22Rv1 (cell line): Measurements from ENCODE around the gene GCM1.
"Not testable (repeated sequence)": the region's sequence is repeated elsewhere in the genome, so short reads cannot be mapped to it uniquely, and the experiment has no call there.

ENCODE experiments used
- H3K27ac ChIP-seq: fragments of 450-650 bp; 2 replicates; pipeline ENCODE4 v1.5.1; 2017
- CTCF ChIP-seq: fragments of 450-650 bp; IDR thresholded peaks from 2 replicates; pipeline ENCODE4 v1.5.1; 2017; ENCODE audit warnings: mild to moderate bottlenecking
- ZFX ChIP-seq: fragments of 450-650 bp; IDR thresholded peaks from 2 replicates; pipeline ENCODE4 v1.6.1; 2017; ENCODE audit warnings: antibody characterized with exemption, borderline replicate concordance

Gene GCM1

GRCh38 chr6:53165293-53165692 is 16.7 kb upstream of the GCM1 start:
- no peak overlapping the region for H3K27ac ChIP-seq

DNA sequence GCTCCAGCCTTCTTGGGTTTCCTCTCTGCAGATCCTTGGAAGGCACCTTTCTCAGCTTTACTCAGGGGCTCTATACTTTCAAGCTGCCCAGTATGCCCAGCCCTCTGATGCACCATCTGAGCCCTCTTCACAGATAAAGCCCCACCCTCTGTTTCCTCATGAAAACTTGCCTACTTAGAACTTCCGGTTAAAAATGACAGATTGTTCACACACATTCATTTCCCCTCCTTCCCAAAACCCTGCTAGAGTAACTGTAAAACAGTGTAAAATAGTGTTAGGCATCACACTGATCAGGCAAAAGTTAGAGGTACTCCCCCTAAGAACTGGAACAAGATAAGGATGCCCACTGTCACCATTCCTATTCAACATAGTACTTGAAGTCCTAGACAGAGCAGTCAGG is 14.0 kb upstream of the GCM1 start:
- TF ChIP-seq CTCF (no peak), ZFX (no peak)
- no peak overlapping the region for H3K27ac ChIP-seq

More at GRCh38 chr6:53165293-53165692, 16.7 kb upstream of the GCM1 start:
- no peak for TF ChIP-seq CTCF
- TF ChIP-seq ZFX = no peak

GRCh38 chr6:53161481-53162009 is 12.9 kb upstream of the GCM1 start:
- TF ChIP-seq CTCF (no peak), ZFX (no peak)
- no peak overlapping the region for H3K27ac ChIP-seq

DNA sequence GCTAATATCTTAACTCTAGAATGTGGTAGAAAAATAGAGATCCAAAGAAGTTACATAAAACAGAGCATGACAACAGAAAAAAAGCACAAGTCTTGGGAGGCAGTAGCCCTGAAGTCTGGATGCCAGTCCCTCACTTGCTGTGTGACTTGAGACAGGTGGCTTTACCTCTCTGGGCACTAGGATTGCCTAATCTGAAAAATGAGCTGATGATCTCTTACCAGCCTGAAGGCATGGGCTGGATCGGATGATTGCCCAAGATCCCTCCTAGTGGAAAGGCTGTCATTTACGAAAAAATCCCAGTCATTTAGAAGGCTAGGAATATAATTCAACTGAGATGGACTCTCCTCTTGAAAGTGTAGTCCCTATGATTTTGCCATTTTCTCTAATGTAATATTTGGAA is 10.9 kb upstream of the GCM1 start:
- no peak overlapping the region for H3K27ac ChIP-seq
- TF ChIP-seq ZFX (no peak), CTCF (no peak)

GRCh38 chr6:53158076-53158475 is 9.4 kb upstream of the GCM1 start:
- H3K27ac ChIP-seq = not testable (repeated sequence)

DNA sequence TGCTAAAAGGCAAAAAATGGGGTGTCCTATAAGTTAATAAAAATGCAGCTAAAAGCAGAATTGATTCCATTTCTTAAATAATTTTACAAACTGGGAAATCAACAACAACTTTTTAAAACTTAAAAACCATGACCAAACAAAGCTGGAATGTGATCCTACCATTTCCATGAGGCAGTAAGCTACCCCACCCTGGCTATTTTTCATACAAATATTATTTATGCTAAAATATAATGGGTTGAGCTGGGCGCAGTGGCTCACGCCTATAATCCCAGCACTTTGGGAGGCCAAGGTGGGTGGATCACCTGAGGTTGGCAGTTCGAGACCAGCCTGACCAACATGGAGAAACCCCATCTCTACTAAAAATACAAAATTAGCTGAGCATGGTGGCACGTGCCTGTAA is 6.6 kb upstream of the GCM1 start:
- not testable (repeated sequence) for H3K27ac ChIP-seq

DNA sequence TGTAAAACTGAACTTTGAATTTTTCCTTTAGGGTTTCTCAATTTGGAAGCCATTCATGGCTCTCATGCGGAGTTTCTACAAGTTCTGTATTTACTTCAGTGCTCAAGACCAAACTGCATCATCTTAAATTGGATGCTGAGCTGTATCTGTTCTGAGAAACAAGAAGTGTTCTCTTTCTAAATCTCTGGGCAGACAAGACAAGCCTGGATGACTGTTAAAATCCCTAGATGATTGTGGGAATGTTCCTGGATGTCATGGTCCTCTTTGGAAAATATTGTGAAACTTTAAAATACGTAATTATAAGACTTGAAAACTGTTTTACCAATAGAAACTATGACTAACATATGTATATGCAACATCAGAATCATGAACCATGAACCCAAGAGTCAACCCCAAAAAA is 6.2 kb upstream of the GCM1 start:
- TF ChIP-seq ZFX (no peak), CTCF (no peak)
- H3K27ac ChIP-seq = no peak overlapping the region

GRCh38 chr6:53154071-53154470 is 5.4 kb upstream of the GCM1 start:
- H3K27ac ChIP-seq = no peak overlapping the region
- TF ChIP-seq ZFX = no peak
- TF ChIP-seq CTCF = no peak
